Measurements from ENCODE around the gene ITPK1.

The ITPK1 gene

GRCh38 chr14:93092606-93093556, 22.8 kb downstream of the ITPK1 start:
- TF ChIP-seq ZFX (IDR thresholded peaks at IDR 0.05) (no peak), CTCF (conservative IDR thresholded peaks at IDR 0.05) (no peak)
- H3K27ac ChIP-seq = no peak overlapping the region

- no peak overlapping the region for H3K27ac ChIP-seq
- no peak for TF ChIP-seq CTCF (conservative IDR thresholded peaks at IDR 0.05)
- no peak for TF ChIP-seq ZFX (IDR thresholded peaks at IDR 0.05)
These were observed 24.1 kb downstream of the ITPK1 start for GRCh38 chr14:93091666-93092065.

GRCh38 chr14:93090826-93091555, 24.7 kb downstream of the ITPK1 start:
- no peak for TF ChIP-seq ZFX (IDR thresholded peaks at IDR 0.05)
- no peak for TF ChIP-seq CTCF (conservative IDR thresholded peaks at IDR 0.05)
- H3K27ac ChIP-seq = no peak overlapping the region

- H3K27ac ChIP-seq = no peak overlapping the region
- TF ChIP-seq ZFX (IDR thresholded peaks at IDR 0.05) = no peak
- TF ChIP-seq CTCF (conservative IDR thresholded peaks at IDR 0.05) = no peak
These were observed 26.0 kb downstream of the ITPK1 start for GRCh38 chr14:93089521-93090269.

GRCh38 chr14:93086441-93087055, 29.2 kb downstream of the ITPK1 start:
- no peak for TF ChIP-seq CTCF (conservative IDR thresholded peaks at IDR 0.05)
- no peak; the same call in 1 of the 2 replicates for TF ChIP-seq ZFX (IDR thresholded peaks at IDR 0.05)
- peak overlapping the region; percentile 90 for H3K27ac ChIP-seq

GRCh38 chr14:93085911-93086310, 29.8 kb downstream of the ITPK1 start:
- TF ChIP-seq CTCF (conservative IDR thresholded peaks at IDR 0.05) (no peak), ZFX (IDR thresholded peaks at IDR 0.05) (no peak)
- H3K27ac ChIP-seq = peak overlapping the region; percentile 90
